Thoracic aorta (tissue), 2 donors: ENCODE measurements around the gene CAMK2N2. TPM values are rescaled to one million over a fixed set of nuclear protein-coding genes. Genes with fewer than 3 reads are reported as not detected.

Experiments used
- ATAC-seq: fragments of 150-250 bp; one replicate; pipeline ENCODE4 v1.8.0; 2017; ENCODE audit warnings: low read depth; ENCODE audit not compliant: insufficient number of reproducible peaks, low FRiP score
- DNase-seq: peaks from one replicate; pipeline ENCODE4 v3.0.0-alpha.2; 2020; ENCODE audit warnings: low spot score
- H3K27ac ChIP-seq, 2 donors: fragments of 200-600 bp; sonication (generic); 1 replicate in 1 of 2; 2 replicates in 1 of 2; pipeline ENCODE4 v1.5.1; 2016; ENCODE audit warnings: mild to moderate bottlenecking in 2 of 2, moderate library complexity in 2 of 2
- H3K27me3 ChIP-seq: fragments of 200-600 bp; sonication (generic); replicated peaks from 2 replicates; pipeline ENCODE4 v1.6.0; 2016; ENCODE audit warnings: mild to moderate bottlenecking; ENCODE audit not compliant: insufficient read depth
- H3K36me3 ChIP-seq: fragments of 200-600 bp; sonication (generic); one replicate; pipeline ENCODE4 v1.5.1; 2016
- H3K4me1 ChIP-seq, 2 donors: fragments of 200-600 bp; sonication (generic); 1 replicate in 1 of 2; 2 replicates in 1 of 2; pipeline versions ENCODE4 v1.5.1 to v1.6.0; 2016; ENCODE audit warnings: low read depth in 2 of 2, mild to moderate bottlenecking in 1 of 2; ENCODE audit not compliant: control insufficient read depth in 1 of 2
- H3K4me3 ChIP-seq: fragments of 200-600 bp; sonication (generic); 2 replicates; pipeline ENCODE4 v1.5.1; 2016; ENCODE audit warnings: mild to moderate bottlenecking
- H3K9me3 ChIP-seq: fragments of 200-600 bp; sonication (generic); 2 replicates; pipeline ENCODE4 v1.5.1; 2016
- total RNA-seq, 2 donors: library from RNA; depleted of rRNA; stranded (reverse); fragments of >200 nt; gene quantifications; one replicate each; pipeline versions ENCODE4 v1.1.0 to v1.2.3, GENCODE V29; 2016
- TF ChIP-seq, protein P1 (sequence below): fragments of 200-600 bp; sonication (generic); IDR thresholded peaks from one replicate; pipeline ENCODE4 v1.5.1; 2019; ENCODE audit warnings: antibody characterized with exemption

Gene CAMK2N2
- total RNA-seq = not detected

DNA sequence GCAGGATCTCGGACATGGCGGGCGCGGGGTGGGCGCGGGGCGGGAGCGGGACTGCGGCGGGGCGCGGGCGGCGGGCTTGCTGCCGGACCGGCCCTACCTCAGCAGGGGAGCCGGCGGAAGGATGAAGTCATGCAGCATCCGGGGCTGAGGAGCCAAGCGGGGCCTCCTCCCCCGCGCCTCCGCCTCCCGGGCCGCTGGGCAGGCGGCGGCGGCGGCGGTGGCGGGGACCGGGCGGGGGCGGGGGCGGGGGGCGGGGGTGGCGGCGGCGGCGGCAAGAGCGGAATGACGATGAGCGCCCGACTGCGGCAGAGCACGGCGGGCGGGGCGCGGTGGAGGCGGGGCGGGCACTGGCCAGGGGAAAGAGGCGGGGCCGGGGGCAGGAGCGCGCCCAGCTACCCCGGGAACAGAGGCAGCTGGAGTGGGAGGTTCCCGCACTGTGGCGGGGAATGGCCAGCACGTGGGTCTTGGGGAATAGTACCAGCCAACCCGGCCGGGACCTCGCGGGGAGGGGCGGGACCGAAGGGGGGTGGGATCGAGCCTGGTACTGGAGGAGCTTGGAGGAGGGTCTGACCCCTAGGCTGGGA lies at the start of gene CAMK2N2:
Gene CAMK2N2 (minus strand): TSS at position 284 of the 584 bp plus-strand sequence. CDS start 268 bp downstream, at position 16.
- Histone ChIP-seq H3K27ac (no peak within 1 kb of the TSS), H3K4me1 (peaks cover 12 to 25% of the 10 kb centered on the region in 2 donors), H3K9me3 (no peaks in the 10 kb centered on the region), H3K27me3 (peaks cover 18% of the 10 kb centered on the region), H3K4me3 (peak within 1 kb of the TSS; percentile 70), H3K36me3 (no peaks in the 10 kb centered on the region)
- no peak for ATAC-seq
- TF ChIP-seq, protein P1, sequence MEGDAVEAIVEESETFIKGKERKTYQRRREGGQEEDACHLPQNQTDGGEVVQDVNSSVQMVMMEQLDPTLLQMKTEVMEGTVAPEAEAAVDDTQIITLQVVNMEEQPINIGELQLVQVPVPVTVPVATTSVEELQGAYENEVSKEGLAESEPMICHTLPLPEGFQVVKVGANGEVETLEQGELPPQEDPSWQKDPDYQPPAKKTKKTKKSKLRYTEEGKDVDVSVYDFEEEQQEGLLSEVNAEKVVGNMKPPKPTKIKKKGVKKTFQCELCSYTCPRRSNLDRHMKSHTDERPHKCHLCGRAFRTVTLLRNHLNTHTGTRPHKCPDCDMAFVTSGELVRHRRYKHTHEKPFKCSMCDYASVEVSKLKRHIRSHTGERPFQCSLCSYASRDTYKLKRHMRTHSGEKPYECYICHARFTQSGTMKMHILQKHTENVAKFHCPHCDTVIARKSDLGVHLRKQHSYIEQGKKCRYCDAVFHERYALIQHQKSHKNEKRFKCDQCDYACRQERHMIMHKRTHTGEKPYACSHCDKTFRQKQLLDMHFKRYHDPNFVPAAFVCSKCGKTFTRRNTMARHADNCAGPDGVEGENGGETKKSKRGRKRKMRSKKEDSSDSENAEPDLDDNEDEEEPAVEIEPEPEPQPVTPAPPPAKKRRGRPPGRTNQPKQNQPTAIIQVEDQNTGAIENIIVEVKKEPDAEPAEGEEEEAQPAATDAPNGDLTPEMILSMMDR = no peak
- DNase-seq = no peak

DNA sequence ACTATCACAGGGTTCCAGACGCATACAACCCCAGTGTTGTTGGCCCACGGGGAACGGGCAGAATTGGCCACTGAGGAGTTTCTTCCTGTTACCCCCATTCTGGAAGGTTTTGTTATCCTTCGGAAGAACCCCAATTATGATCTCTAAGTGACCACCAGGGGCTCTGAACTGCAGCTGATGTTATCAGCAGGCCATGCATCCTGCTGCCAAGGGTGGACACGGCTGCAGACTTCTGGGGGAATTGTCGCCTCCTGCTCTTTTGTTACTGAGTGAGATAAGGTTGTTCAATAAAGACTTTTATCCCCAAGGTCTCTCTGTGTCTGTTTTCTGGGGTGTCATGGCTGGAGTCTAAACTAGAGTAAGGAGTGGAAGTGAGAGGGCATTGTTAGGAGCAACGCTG lies 47.4 kb upstream of the CAMK2N2 start:
- Histone ChIP-seq H3K27me3 (no peaks in the 10 kb centered on the region), H3K4me1 (peaks cover 0 to under 1% of the 10 kb centered on the region in 2 donors), H3K27ac (no peak overlapping the region), H3K4me3 (no peak overlapping the region), H3K9me3 (no peaks in the 10 kb centered on the region), H3K36me3 (peaks cover 38% of the 10 kb centered on the region)
- TF ChIP-seq, protein P1 = no peak
- ATAC-seq (no peak), DNase-seq (no peak)

DNA sequence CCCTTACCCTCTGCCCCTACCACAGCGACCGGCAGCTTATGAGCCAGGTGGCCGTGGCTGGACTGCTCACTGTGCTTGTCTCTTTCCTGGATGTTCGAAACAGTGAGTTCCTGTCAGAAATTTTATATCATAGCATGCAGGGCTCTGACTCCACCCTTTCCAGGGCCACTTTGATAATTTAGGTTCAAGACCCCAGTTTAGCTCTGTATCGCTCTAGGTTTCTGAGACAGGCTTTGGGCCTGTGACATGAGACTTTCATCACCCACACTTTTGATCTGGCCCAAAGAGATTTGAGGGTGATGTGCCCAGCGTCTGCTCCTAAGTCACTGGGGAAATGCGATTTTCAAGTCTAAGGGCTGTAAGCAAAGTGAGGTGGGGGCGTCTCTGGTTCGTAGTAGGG lies 46.6 kb upstream of the CAMK2N2 start:
- no peak overlapping the region for H3K4me3 ChIP-seq
- no peaks in the 10 kb centered on the region for H3K27me3 ChIP-seq
- DNase-seq (no peak), ATAC-seq (no peak)
- H3K9me3 ChIP-seq = no peaks in the 10 kb centered on the region
- no peaks in the 10 kb centered on the region for H3K4me1 ChIP-seq
- TF ChIP-seq, protein P1 = no peak
- peaks cover 46% of the 10 kb centered on the region for H3K36me3 ChIP-seq
- no peak overlapping the region for H3K27ac ChIP-seq

DNA sequence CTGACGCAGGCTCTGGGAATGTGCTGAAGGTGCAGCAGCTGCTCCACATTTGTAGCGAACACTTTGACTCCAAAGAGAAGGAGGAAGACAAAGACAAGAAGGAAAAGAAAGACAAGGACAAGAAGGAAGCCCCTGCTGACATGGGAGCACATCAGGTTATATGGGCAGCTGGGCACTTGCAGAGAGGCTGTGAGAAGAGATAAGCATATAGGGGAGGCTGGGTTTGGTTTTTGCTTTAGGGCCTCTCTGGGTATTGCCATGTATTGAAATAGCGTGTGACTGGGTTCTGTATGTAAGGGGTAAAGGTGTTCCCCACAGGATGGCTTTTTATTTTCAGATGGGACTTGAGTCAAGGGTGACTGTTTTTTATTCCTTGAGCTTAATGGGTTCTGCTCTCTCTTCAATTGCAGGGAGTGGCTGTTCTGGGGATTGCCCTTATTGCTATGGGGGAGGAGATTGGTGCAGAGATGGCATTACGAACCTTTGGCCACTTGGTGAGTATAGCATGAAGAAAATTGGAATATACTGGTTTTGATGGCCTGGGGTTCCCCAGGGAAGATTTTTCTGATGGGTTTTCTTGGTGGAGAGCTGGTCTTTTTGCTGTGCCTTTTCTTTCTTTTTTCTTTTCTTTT lies 45.1 kb upstream of the CAMK2N2 start:
- Histone ChIP-seq H3K27me3 (no peaks in the 10 kb centered on the region), H3K4me1 (no peaks in the 10 kb centered on the region), H3K36me3 (peaks cover 60% of the 10 kb centered on the region), H3K4me3 (no peak overlapping the region), H3K27ac (no peak overlapping the region), H3K9me3 (no peaks in the 10 kb centered on the region)
- DNase-seq = no peak
- no peak for ATAC-seq
- TF ChIP-seq, protein P1 = no peak

DNA sequence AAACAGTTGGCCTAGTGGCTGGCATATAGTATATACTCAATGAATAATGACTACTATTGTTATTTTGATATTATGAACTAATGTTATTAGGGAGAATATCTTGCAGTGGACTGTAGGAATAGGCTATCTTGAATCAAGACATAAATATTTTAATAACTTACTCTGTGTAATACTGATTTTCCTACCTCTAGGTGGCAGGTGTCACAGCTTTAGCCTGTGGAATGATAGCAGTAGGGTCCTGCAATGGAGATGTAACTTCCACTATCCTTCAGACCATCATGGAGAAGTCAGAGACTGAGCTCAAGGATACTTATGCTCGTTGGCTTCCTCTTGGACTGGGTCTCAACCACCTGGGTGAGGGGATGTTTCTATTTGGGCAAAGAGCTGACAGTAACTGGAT lies 44.2 kb upstream of the CAMK2N2 start:
- Histone ChIP-seq H3K9me3 (no peaks in the 10 kb centered on the region), H3K36me3 (peaks cover 64% of the 10 kb centered on the region), H3K27me3 (no peaks in the 10 kb centered on the region), H3K4me1 (peaks cover 3 to 6% of the 10 kb centered on the region in 2 donors), H3K27ac (no peak overlapping the region), H3K4me3 (no peak overlapping the region)
- ATAC-seq (no peak), DNase-seq (no peak)
- TF ChIP-seq, protein P1 = no peak
